Subcutaneous abdominal adipose tissue (tissue), 5 donors: ENCODE measurements around the gene MADD.

Source experiments
- H3K27ac ChIP-seq: one replicate; pipeline ENCODE4 v1.7.0; 2013; ENCODE audit warnings: low read depth, mild to moderate bottlenecking, inconsistent platforms, low read length, moderate library complexity
- H3K27me3 ChIP-seq, 5 donors: one replicate each; pipeline ENCODE4 v1.7.0; 2013; ENCODE audit warnings: low read length in 5 of 5, inconsistent platforms in 1 of 5; ENCODE audit not compliant: control insufficient read depth in 5 of 5, insufficient read depth in 4 of 5
- H3K36me3 ChIP-seq, 5 donors: one replicate each; pipeline ENCODE4 v1.7.0; 2013; ENCODE audit warnings: low read length in 5 of 5; ENCODE audit not compliant: control insufficient read depth in 5 of 5, insufficient read depth in 5 of 5
- H3K4me1 ChIP-seq, 5 donors: one replicate each; pipeline ENCODE4 v1.7.0; 2013; ENCODE audit warnings: low read length in 5 of 5, mild to moderate bottlenecking in 3 of 5, moderate library complexity in 1 of 5; ENCODE audit not compliant: control insufficient read depth in 5 of 5, insufficient read depth in 5 of 5
- H3K4me3 ChIP-seq, 5 donors: one replicate each; pipeline ENCODE4 v1.7.0; 2013; ENCODE audit warnings: low read length in 5 of 5, low read depth in 1 of 5
- H3K9ac ChIP-seq, 5 donors: one replicate each; pipeline ENCODE4 v1.7.0; 2013; ENCODE audit warnings: low read length in 5 of 5, mild to moderate bottlenecking in 4 of 5, moderate library complexity in 3 of 5
- H3K9me3 ChIP-seq, 5 donors: one replicate each; pipeline ENCODE4 v1.7.0; 2013; ENCODE audit warnings: low read length in 5 of 5; ENCODE audit not compliant: control insufficient read depth in 5 of 5
- donor health status: healthy.
- donor health status: healthy.
- donor health status: healthy.
- donor health status: healthy.
- donor health status: healthy.

The MADD gene

DNA sequence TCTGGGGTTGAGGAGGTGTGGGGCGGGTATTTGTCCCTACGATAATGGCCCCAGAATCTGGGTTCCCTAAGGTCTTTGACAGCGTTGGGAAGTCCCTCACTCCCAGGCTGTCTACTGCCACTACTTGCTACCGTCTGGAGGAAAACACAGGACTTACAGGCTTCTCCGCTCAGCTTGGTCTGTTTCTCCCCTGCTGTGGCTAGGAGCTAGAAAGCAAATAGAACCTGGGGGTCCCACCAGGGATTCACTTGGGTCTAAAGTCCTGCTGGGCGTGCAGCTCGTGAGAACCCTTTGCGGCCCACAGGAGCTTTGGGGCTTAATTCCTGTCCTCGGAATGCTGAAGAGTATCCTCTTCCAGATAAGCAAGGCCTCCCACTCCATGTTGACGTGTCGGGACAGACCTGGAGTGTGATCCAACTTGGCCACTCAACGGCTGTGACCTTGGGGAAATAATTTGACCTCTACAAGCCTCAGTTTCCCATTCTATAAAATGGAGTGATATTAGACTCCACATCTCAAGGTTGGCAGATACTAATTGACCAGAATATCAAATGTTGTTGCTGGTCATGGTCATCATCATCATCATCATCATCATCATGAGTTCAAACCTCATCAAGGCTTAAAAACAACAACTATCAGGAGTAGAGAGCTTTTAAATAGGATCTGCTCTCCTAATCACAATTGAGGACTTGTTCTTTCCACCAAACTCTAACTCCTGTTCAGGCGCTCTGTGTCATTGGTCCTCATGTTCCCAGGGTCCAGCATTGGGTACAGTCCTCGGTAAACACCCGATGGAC, 84.2 kb downstream of the MADD start:
- Histone ChIP-seq H3K27me3 (no peaks in the 10 kb centered on the region), H3K27ac (no peak overlapping the region), H3K9me3 (no peaks in the 10 kb centered on the region), H3K4me1 (peaks cover 0 to 11% (median 5%) of the 10 kb centered on the region in 5 donors), H3K36me3 (peaks cover 0 to 26% (median 6%) of the 10 kb centered on the region in 5 donors), H3K9ac (peak overlapping the region in 1 of 5 donors; percentile 36), H3K4me3 (peak overlapping the region in 3 of 5 donors; percentile 36 to 50 (median 36))

GRCh38 chr11:47354913-47355282, 85.0 kb downstream of the MADD start:
- Histone ChIP-seq H3K9ac (peak overlapping the region in 1 of 5 donors; percentile 36), H3K36me3 (peaks cover 0 to 30% (median 6%) of the 10 kb centered on the region in 5 donors), H3K27ac (no peak overlapping the region), H3K27me3 (no peaks in the 10 kb centered on the region), H3K9me3 (no peaks in the 10 kb centered on the region), H3K4me3 (peak overlapping the region in 4 of 5 donors; percentile 36 to 50 (median 42)), H3K4me1 (peaks cover 0 to 18% (median 5%) of the 10 kb centered on the region in 5 donors)

DNA sequence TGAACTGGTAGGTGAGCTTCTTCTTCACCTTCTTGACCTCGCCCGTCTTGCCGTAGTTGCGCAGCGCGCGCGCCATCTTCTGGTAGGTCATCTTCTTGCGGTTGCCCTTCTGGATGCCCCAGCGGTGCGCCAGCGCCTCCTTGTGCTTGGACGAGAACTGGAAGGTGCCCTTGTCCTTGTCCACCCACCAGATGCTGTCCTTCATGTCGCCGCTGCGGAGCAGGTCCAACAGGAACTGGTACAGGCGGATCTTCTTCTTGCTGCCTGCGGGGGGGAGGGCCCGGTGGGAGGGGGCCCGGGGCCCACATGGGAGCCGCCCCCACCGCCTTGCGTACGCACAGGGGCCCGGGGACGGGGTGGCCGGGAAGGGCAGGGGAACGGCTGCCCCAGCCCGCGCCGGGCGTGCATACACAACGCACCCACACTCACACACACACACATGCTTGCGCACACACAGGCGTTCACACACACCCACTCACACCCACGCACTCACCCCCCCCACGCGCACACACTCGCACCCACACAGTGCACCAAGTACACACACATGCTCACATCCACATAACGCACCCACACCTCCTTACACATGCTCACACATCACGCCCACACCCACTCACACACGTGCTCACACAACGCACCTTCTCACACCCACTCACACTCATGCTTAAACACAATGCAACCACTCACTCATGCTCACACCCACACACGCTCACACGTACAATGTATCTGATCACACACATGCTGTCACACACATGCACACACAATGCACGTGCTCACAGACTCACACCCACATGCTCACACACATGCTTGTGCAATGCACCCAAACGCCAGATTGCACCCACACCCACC, 85.6 kb downstream of the MADD start:
- Histone ChIP-seq H3K27me3 (no peaks in the 10 kb centered on the region), H3K9me3 (no peaks in the 10 kb centered on the region), H3K4me1 (peaks cover 0 to 22% (median 7%) of the 10 kb centered on the region in 5 donors), H3K36me3 (peaks cover 0 to 31% (median 6%) of the 10 kb centered on the region in 5 donors), H3K27ac (no peak overlapping the region), H3K4me3 (peak overlapping the region in 3 of 5 donors; percentile 36 to 50 (median 47)), H3K9ac (no peak overlapping the region)

- Histone ChIP-seq H3K9me3 (no peaks in the 10 kb centered on the region), H3K4me1 (peaks cover 0 to 22% (median 7%) of the 10 kb centered on the region in 5 donors), H3K9ac (no peak overlapping the region), H3K4me3 (no peak overlapping the region), H3K27ac (no peak overlapping the region), H3K36me3 (peaks cover 0 to 31% (median 6%) of the 10 kb centered on the region in 5 donors), H3K27me3 (no peaks in the 10 kb centered on the region)
Observed at GRCh38 chr11:47356129-47356997, 86.4 kb downstream of the MADD start.

DNA sequence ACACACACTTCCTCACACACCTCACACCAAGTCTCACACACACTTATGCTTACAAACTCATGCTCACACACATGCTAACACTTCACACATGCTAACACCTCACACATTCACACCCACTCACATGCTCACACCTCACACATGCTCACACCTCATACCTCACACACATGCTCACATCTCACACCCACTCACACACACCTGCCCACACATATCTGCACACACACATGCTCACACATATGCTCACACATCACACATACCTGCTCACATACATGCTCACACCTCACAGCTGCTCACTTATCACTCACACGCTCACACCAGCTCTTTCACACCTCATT, 87.0 kb downstream of the MADD start:
- Histone ChIP-seq H3K4me1 (peaks cover 0 to 22% (median 7%) of the 10 kb centered on the region in 5 donors), H3K36me3 (peaks cover 0 to 31% (median 6%) of the 10 kb centered on the region in 5 donors), H3K9ac (no peak overlapping the region), H3K27ac (no peak overlapping the region), H3K27me3 (no peaks in the 10 kb centered on the region), H3K9me3 (no peaks in the 10 kb centered on the region), H3K4me3 (no peak overlapping the region)

- H3K4me1 ChIP-seq: peaks cover 0 to 22% (median 7%) of the 10 kb centered on the region in 5 donors
- no peak overlapping the region for H3K27ac ChIP-seq
- peaks cover 0 to 31% (median 6%) of the 10 kb centered on the region in 5 donors for H3K36me3 ChIP-seq
- no peak overlapping the region for H3K4me3 ChIP-seq
- no peaks in the 10 kb centered on the region for H3K27me3 ChIP-seq
- no peaks in the 10 kb centered on the region for H3K9me3 ChIP-seq
- H3K9ac ChIP-seq: no peak overlapping the region
Observed at GRCh38 chr11:47357985-47358730, 88.2 kb downstream of the MADD start.

DNA sequence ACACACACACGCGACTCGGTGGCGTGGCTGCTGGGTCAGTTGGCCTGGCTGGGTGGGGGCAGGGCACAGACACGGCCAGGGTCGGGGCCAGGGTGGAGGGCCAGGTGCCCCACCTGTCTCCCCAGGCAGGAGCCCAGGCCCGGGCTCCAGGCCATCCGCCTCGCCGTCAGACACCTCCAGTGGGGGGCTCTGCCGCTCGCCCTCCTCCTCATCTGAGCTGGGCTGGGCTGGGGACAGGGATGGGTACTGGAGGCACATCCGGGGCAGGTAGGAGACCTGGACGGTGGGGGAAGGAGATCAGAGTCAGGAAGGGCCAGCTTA, 88.8 kb downstream of the MADD start:
- H3K27me3 ChIP-seq: no peaks in the 10 kb centered on the region
- no peak overlapping the region for H3K27ac ChIP-seq
- H3K4me1 ChIP-seq: peaks cover 0 to 22% (median 7%) of the 10 kb centered on the region in 5 donors
- no peak overlapping the region for H3K4me3 ChIP-seq
- H3K36me3 ChIP-seq: peaks cover 0 to 31% (median 6%) of the 10 kb centered on the region in 5 donors
- no peak overlapping the region for H3K9ac ChIP-seq
- no peaks in the 10 kb centered on the region for H3K9me3 ChIP-seq

DNA sequence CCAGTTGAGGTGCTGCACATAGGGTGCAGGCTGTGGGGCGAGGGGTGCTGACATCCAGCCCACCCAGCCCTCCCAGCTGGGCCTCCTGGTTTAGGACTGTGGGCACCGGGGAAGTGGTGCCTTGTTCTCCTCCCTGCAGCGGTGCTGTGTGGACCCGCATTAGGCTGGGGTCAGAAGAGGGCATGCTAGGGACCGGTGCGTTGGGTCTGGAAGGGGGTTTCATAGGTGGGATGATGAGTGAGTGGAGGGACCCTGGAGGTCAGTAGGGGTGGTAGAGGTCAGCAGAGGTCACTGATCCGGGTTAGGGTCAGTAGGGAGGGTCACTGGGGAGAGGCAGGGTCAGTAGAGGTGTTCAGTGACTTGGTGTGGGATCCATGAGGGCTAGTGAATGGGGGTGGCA, 89.2 kb downstream of the MADD start:
- H3K27ac ChIP-seq: no peak overlapping the region
- H3K36me3 ChIP-seq: peaks cover 0 to 31% (median 6%) of the 10 kb centered on the region in 5 donors
- H3K4me1 ChIP-seq: peaks cover 0 to 22% (median 7%) of the 10 kb centered on the region in 5 donors
- no peak overlapping the region for H3K4me3 ChIP-seq
- H3K27me3 ChIP-seq: no peaks in the 10 kb centered on the region
- no peak overlapping the region for H3K9ac ChIP-seq
- H3K9me3 ChIP-seq: no peaks in the 10 kb centered on the region

DNA sequence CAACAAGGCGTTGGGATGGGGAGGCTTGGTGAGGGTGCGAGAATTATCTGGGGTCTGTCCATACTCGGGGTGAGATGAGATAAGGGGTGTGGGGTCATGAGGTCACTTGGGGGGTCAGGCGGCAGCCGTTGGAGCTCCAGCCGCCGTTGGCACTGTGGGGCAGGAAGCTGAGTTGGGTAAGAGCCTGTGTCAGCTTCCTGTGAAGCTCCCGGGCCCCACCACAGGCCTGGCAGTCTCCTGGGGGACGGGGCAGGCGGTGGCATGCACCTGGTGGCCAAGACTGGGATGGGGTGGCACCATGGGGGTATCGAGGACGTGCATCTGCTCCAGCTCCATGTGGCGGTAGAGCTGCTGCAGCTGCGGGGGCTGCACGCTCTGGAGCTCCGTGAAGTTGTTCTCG, 89.7 kb downstream of the MADD start:
- no peak overlapping the region for H3K9ac ChIP-seq
- H3K9me3 ChIP-seq: no peaks in the 10 kb centered on the region
- H3K36me3 ChIP-seq: peaks cover 0 to 31% (median 6%) of the 10 kb centered on the region in 5 donors
- no peak overlapping the region for H3K27ac ChIP-seq
- no peaks in the 10 kb centered on the region for H3K27me3 ChIP-seq
- no peak overlapping the region for H3K4me3 ChIP-seq
- H3K4me1 ChIP-seq: peaks cover 0 to 19% (median 7%) of the 10 kb centered on the region in 5 donors
